ENCODE results near the gene NPY.
"Not testable (repeated sequence)": the region's sequence is repeated elsewhere in the genome, so short reads cannot be mapped to it uniquely, and the experiment has no call there.

Gene NPY

GRCh38 chr7:24283897-24284698, at the start of gene NPY:
TSS of gene NPY (plus strand) at chr7:24284190. CDS start at chr7:24285241, 1,051 bp downstream.
- DNase-seq, result no peak

GRCh38 chr7:24239260-24239659, 44.7 kb upstream of the NPY start:
- no peak for DNase-seq

- no peak for DNase-seq
Observed at GRCh38 chr7:24241206-24241605, 42.8 kb upstream of the NPY start.

GRCh38 chr7:24244554-24244953, 39.4 kb upstream of the NPY start:
- no peak for DNase-seq

- no peak for DNase-seq
Observed at GRCh38 chr7:24245362-24245761, 38.6 kb upstream of the NPY start.

- DNase-seq, result no peak
Observed at GRCh38 chr7:24249266-24249665, 34.7 kb upstream of the NPY start.

GRCh38 chr7:24251568-24251967, 32.4 kb upstream of the NPY start:
- no peak for DNase-seq

GRCh38 chr7:24255139-24255538, 28.9 kb upstream of the NPY start:
- no peak for DNase-seq

- DNase-seq, result not testable (repeated sequence)
Observed at GRCh38 chr7:24258324-24258723, 25.7 kb upstream of the NPY start.

GRCh38 chr7:24271938-24272337, 12.1 kb upstream of the NPY start:
- DNase-seq, result no peak

GRCh38 chr7:24279512-24279911, 4.5 kb upstream of the NPY start:
- no peak for DNase-seq

- DNase-seq, result no peak
Observed at GRCh38 chr7:24283554-24283896, 465 bp upstream of the NPY start.

- DNase-seq, result no peak
Observed at GRCh38 chr7:24284699-24285506, 913 bp downstream of the NPY start.

- DNase-seq, result peak; percentile 80
Observed at GRCh38 chr7:24290004-24290641, 6.1 kb downstream of the NPY start.

- no peak for DNase-seq
Observed at GRCh38 chr7:24291271-24291670, 7.3 kb downstream of the NPY start.

- DNase-seq, result peak; percentile 38
Observed at GRCh38 chr7:24297362-24297761, 13.4 kb downstream of the NPY start.

- no peak for DNase-seq
Observed at GRCh38 chr7:24298696-24299095, 14.7 kb downstream of the NPY start.

GRCh38 chr7:24299192-24299591, 15.2 kb downstream of the NPY start:
- no peak for DNase-seq

GRCh38 chr7:24301703-24302102, 17.7 kb downstream of the NPY start:
- DNase-seq, result no peak

- no peak for DNase-seq
Observed at GRCh38 chr7:24304494-24305095, 20.6 kb downstream of the NPY start.

- DNase-seq, result no peak
Observed at GRCh38 chr7:24307326-24307725, 23.3 kb downstream of the NPY start.

- DNase-seq, result no peak
Observed at GRCh38 chr7:24312588-24312987, 28.6 kb downstream of the NPY start.

- no peak for DNase-seq
Observed at GRCh38 chr7:24313777-24314176, 29.8 kb downstream of the NPY start.
